Smooth muscle cell of the coronary artery (primary cell): Measurements from ENCODE around the gene CXorf51A. TPM values are rescaled to one million over a fixed set of nuclear protein-coding genes. Genes with fewer than 3 reads are reported as not detected.

Experiments
- total RNA-seq: library from RNA; depleted of rRNA; stranded (reverse); fragments of >200 nt; gene quantifications from 2 replicates; pipeline ENCODE4 v1.2.3, GENCODE V29; 2014; ENCODE audit warnings: low replicate concordance

Gene CXorf51A
- total RNA-seq, result not detected in 2 replicates

DNA sequence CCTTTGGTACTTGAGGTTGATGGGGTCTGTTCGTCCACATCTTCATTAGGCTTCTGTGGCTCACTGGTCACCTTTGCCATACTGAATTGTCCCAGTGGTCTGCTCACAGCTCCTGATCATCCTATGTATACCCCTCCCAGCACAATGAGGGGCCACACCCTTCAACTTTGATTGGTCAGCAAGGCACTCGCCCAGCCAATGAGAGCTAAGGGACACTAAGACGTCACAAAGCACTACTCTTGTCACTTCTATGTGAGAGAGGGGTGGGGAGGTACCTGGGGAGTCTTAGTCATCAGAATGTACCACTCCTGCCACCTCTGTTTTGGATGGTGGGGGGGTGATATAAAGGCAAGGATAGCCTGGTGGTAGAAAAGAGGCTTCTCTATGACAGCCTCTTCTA lies at the start of gene CXorf51A:
CXorf51A (minus strand) TSS at position 101 of the 400 bp plus-strand sequence; CDS start at position 80, 21 bp downstream.

DNA sequence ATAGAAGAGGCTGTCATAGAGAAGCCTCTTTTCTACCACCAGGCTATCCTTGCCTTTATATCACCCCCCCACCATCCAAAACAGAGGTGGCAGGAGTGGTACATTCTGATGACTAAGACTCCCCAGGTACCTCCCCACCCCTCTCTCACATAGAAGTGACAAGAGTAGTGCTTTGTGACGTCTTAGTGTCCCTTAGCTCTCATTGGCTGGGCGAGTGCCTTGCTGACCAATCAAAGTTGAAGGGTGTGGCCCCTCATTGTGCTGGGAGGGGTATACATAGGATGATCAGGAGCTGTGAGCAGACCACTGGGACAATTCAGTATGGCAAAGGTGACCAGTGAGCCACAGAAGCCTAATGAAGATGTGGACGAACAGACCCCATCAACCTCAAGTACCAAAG lies 5.1 kb downstream of the CXorf51A start, which contains the start of gene CXorf51B:
CXorf51B (plus strand) TSS at position 301 of the 400 bp plus-strand sequence; CDS start at position 322, 21 bp downstream.

Other genes starting within 250 kb of the CXorf51A start
- not detected in 2 replicates for gene CXorf51B, start 5.0 kb downstream of the CXorf51A start, total RNA-seq